Neural cell (in vitro differentiated cells): ENCODE results near the gene SEC14L1.

Source experiments
- CTCF ChIP-seq: fragments of 450-650 bp; IDR thresholded peaks from 2 replicates; pipeline ENCODE4 v1.5.1; 2014; ENCODE audit warnings: antibody characterized with exemption, mild to moderate bottlenecking, moderate library complexity; ENCODE audit not compliant: poor library complexity, severe bottlenecking
- EP300 ChIP-seq: fragments of 450-650 bp; conservative IDR thresholded peaks from 2 replicates; pipeline ENCODE4 v1.6.1; 2014; ENCODE audit warnings: antibody characterized with exemption, mild to moderate bottlenecking, moderate library complexity; ENCODE audit not compliant: poor library complexity, severe bottlenecking
- EZH2 ChIP-seq: fragments of 200-600, 300-800 bp; shearing (Covaris generic), sonication (generic); IDR thresholded peaks from 2 replicates; pipeline ENCODE4 v1.6.1; 2014; ENCODE audit warnings: antibody characterized with exemption, low read length, borderline replicate concordance, mild to moderate bottlenecking; ENCODE audit not compliant: insufficient read depth, poor library complexity, severe bottlenecking
- POLR2AphosphoS5 ChIP-seq: IDR thresholded peaks from 2 replicates; pipeline ENCODE4 v1.6.1; 2012
- RAD21 ChIP-seq: fragments of 450-650 bp; conservative IDR thresholded peaks from 2 replicates; pipeline ENCODE4 v1.6.1; 2014; ENCODE audit warnings: antibody characterized with exemption, mild to moderate bottlenecking, moderate library complexity
- REST ChIP-seq: IDR thresholded peaks from 2 replicates; pipeline ENCODE4 v1.6.1; 2012; ENCODE audit warnings: borderline replicate concordance
- SMC3 ChIP-seq: fragments of 450-650 bp; conservative IDR thresholded peaks from 2 replicates; pipeline ENCODE4 v1.6.1; 2014; ENCODE audit warnings: antibody characterized with exemption, mild to moderate bottlenecking, moderate library complexity; ENCODE audit not compliant: poor library complexity
- TAF1 ChIP-seq: IDR thresholded peaks from 2 replicates; pipeline ENCODE4 v1.6.1; 2012; ENCODE audit warnings: low read depth

GRCh38 chr17:77142689-77143088 is 1.9 kb downstream of the SEC14L1 start:
- TF ChIP-seq CTCF (no peak), EZH2 (no peak), EP300 (no peak), REST (no peak), RAD21 (no peak), TAF1 (no peak), POLR2AphosphoS5 (no peak), SMC3 (no peak)
